ENCODE measurements around the gene EIF2B4.
"Not testable (repeated sequence)": the region's sequence is repeated elsewhere in the genome, so short reads cannot be mapped to it uniquely, and the experiment has no call there.

The EIF2B4 gene

DNA sequence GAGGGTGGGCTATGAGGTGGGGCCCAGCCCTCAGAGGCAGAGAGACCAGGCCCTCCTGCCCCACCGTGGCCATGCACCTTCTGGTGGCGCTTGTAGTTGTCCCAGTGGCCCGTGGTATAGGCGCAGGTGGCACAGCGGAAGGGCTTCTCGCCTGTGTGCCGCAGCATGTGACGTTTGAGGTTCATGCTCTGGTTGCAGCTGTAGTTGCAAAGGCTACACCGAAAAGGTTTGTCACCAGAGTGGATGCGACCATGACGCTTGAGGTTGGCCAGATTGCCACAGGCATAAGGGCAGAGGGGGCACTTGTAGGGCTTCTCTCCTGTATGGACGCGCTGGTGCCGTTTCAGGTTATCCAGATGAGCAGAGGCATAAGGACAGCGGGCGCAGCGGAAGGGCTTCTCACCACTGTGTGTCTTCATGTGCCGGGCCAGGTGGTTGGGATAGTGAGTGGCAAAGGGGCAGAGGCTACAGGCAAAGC is 7.5 kb upstream of the EIF2B4 start:
- no peak for DNase-seq

DNA sequence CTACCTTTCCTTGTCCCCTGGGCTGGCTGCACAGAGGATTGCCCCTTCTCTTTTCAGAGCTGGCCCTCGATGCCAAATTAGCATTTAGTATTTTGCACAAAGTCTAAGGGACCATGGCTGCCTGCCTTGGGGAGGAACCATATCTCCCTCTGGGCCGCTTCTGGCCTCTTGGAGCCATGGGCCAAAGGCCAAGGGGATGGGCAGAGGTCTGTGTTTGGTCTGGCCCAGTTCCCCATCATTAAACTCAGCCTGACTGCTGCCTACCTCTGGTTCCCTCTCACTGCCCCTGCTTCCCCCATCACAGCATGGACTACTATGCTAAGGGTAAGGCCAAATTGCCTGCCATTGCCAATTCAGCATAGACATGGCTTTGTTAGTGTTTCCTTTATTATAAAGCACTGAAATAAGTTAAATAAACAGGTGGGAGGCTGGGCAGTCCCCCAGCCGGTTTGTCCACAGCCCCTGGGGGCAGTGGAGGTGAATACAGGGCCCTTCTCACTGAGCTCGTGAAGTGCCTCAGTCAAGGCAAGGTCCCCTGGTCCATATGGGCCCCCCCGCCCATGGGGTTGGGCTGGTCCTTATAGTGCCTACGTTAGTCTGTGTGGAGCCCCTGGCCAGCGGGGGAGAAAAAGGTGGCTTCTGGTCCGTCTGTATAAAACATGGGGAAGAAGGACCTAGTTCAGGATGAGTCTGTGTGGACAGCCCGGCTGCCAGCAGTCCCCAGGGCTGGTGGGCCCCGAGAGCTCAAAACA is 6.9 kb upstream of the EIF2B4 start:
- DNase-seq, result no peak

DNA sequence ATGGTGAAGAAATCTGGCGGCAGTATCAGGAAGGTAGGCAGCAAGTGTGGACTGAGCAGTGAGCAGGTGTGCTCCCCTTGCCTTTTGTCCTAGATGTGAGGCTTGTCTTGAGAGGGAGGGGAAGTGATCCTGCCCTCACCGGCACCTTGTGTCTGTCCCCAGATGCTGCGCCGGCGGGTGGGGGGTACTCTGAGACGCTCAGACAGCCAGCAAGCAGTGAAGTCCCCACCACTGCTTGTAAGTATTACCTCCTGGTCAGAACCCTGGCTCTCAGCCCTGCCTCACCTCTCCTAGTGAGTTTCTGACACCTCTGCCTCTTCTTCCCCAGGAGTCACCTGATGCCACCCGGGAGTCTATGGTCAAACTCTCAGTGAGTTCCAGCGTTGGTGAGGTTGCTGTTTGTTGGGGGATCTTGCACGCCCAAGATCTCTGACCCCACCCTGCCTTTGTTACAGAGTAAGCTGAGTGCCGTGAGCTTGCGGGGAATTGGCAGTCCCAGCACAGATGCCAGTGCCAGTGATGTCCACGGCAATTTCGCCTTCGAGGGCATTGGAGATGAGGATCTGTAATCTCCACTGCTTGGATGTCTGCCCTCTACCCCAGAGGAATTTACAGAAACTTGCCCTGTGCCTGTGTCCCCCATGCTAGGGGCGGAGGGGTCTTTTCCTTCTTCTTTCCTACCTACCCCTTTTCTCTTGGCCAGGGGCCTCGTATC is 6.2 kb upstream of the EIF2B4 start:
- DNase-seq, result no peak

DNA sequence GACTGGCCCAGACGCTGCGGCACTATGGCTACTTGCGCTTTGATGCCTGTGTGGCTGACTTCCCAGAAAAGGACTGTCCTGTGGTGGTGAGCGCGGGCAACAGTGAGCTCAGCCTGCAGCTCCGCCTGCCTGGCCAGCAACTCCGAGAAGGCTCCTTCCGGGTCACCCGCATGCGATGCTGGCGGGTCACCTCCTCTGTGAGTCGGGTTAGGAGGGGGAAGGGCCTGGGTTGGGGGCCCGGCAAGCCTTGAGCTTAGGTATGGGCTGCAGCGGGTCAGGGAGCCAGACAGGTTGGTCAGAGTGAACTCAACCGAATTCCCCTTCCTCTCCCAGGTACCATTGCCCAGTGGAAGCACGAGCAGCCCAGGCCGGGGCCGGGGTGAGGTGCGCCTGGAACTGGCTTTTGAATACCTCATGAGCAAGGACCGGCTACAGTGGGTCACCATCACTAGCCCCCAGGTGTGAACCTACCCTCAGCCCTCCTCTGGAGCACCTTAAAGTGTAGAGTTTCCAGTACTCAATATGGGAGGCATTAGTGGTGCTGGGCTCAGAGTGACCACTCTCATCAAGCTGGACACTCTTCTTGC is 5.5 kb upstream of the EIF2B4 start:
- no peak for DNase-seq

DNA sequence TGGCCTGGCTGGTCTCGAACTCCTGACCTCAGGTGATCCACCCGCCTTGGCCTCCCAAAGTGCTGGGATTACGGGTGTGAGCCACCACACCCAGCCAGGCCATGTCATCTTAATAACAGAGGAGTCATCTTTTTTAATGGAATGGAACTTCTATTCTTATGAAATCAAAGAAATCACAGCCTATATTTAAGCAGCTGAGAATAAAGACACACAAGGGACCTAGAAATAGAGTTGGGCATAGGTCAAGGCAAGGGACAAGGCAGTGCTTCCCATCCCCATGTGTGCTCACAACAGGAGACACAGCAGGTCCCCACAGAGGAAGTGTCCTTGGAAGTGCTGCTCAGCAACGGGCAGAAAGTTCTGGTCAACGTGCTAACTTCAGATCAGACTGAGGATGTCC is 3.4 kb upstream of the EIF2B4 start:
- DNase-seq, result no peak

DNA sequence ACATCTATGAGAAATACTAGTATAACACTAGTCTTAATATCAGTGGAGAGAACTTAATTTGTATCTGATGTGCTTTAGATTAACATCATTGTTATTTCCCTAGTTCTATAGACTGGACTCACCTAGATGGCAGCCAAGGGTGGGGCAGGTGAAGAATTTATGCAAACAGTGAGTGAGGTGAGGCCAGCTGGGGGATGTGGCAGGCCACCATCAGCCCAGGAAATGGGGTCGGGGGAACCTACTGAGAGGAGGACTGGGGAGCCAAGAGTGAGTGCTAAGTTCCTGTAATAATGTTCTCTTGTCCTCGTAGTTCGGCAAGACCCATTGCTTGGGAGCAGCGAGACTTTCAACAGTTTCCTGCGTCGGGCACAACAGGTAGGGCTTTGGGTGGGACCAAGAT is 2.8 kb upstream of the EIF2B4 start:
- DNase-seq, result no peak

DNA sequence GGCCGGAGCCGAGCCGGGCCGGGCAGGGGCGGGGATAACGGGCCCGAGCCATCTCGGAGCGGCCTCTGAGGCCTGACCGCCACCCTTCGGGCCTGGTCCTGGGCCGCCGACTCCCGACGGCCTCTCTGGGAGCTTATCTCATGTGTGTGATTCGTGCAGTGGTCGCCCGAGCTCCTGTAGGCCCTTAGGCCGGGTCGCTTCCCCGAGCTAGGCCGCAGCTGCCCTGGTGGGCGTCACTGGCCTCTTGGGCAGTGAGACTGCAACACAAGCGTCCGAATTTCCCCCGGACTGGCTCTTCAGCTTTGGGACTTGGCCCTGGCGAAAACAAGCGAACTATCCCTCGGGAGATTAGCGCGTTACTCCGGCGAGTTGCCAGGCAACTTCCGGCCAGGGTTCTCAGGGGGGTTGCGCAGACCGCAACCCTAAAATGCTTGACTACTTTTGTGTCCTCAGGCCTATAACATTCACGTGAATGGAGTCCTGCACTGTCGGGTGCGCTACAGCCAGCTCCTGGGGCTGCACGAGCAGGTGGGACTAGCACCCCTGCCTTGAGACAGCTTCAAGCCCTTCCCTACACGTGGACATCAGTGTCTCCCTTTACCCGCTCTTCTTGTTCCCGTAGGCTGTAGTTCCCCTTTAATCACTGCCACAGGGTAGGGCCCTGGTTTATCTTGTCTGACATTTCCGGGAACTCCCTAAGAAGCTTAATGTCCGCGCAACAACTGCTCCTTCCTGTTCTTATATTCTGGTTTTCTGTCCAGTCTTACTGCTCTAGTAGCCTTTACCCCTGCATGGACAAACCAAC is 880 bp upstream of the EIF2B4 start:
- peak; percentile 4 for DNase-seq

DNA sequence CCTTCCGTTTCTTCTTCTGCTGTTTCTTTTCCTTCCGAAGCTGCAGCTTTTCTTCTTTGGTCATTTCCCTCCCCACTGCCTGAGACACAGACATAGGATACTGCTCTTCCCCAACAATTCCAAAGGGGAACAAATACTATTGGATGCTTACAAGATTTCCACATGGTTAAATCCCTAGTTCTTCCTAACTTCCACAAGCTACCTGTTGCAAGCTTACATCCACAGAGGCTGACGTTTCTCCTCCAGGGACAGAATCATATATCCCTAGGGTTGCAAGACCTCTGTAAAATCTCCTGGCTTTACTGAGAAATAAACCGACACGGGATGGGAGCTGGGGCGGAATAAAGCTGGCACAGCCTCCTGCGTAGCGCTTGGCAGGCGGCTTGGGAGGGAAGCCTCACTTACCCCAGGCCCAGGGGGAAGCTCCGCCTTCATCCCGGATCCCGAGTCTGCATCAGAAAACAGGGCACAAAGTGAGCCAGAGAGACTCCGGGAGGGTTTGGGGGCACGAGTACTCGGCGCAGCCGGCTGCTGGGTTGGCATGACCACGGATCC is 590 bp downstream of the EIF2B4 start:
- DNase-seq, result peak; percentile 40

DNA sequence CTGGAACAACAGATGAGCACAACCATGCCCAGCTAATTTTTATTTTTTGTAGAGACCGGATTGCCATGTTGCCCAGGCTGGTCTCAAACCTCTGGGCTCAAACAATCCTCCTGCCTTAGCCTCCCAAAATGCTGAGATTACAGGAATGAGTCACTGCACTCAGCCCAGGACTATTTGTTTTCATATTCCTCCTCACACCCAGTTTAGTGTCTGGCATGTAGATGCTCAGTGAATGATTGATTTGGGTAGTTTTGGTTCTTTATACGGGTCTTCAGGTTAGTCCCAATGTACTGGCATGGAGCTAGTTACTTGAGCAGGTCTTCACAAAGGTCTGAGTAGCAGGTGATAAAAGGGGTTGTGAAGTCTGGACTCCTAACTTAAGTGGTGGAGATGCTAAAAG is 6.2 kb downstream of the EIF2B4 start:
- DNase-seq, result no peak

DNA sequence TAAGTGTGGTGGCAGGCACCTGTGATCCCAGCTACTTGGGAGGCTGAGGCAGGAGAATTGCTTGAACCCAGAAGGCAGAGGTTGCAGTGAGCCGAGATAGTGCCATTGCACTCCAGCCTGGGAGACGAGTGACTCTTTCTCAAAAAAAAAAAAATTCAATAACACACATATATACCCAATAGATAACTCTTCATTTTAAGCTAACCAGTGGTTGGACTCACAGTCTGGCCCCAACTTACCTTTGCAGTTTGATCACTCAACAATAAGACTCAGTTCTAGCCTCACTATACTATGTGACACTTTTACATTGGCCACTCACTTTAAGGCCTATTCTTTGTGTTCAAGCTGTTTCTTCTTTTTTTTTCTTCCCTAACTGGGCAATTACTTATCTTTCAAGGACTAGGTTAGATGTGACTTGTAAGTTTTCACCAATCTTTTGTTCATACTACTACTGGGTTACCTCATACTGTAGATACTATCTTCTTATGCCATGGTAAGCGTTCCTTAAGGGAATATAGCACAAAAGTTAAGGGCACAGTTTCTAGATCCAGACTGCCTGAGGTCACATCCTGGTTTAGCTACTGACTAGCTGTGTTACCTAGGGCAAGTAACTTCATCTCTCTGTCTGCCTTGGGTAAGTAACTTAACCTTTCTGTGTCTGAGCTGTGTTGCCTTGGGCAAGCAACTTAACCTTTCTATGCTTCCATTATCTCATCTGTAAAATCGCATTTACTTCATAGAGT is 7.3 kb downstream of the EIF2B4 start:
- no peak for DNase-seq

DNA sequence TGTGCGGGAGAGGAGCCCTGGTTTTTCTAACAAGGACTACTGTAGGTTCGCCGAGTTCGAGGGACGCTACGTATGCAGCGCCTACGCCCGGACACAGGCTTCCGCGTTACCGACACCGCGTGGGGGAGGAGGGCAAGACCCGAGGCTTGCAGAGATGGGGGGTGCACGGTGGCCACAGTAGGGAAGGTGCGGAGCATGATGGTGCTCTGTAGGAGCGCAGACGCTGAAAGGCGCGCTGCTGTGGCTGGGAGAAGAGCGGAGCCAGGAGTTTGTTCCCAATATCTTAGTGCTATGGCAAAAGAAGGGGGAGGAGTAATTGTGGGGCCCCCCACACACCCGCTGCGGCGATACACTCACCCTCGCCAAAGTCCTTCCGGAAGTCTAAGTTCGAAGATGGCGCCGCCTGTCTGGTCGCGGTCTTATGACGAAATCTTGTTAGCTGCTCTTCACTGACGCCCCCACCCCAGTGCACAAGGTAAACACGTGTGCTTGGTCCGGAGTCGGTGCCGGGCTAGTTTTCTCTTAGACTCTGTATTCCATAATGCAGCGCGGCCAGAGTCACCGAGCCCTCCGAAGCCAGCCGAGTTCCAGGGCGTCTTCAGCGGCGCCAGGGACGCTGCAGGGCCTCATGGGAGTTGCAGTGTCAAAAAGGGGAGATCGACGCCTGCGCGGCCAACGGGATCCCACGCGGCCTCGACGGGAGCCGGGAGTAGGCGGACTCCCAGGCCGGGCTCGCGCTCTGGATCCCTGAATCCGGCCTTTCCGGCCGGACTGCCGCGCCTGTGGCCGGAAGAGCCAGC is 13.6 kb downstream of the EIF2B4 start, which contains the start of gene GTF3C2:
Gene GTF3C2 (minus strand): TSS at position 383 of the 800 bp plus-strand sequence. CDS start 13,210 bp downstream, outside the sequence.
- DNase-seq, result peak; percentile 98

DNA sequence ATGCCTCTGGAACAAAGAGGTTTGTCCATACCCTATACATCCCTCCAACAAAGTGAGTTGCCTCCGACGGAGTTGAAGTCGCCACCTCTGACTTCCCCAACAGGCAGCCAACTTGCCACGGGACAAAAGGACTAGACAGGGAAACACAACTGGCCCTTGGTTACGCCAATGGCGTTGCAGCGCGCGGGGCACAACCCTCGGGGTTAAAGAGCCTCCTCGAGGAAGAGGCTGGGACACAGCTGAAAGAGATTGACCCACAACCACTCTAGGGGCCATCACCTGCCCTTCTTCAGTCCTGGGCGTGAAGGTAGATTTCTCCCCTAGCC is 14.1 kb downstream of the EIF2B4 start:
- no peak for DNase-seq

DNA sequence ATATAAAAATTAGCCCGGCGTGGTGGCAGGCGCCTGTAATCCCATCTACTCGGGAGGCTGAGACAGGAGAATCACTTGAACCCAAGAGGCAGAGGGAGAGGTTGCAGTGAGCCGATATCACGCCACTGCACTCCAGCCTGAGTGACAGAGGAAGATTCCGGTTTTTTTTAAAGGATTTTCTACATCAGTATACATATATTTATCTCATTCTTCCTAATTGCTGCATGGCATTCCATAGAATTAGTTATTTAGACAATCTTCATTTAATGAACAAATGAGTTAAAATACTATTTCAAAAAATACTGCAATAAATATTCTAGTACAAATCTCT is 15.6 kb downstream of the EIF2B4 start:
- no peak for DNase-seq

DNA sequence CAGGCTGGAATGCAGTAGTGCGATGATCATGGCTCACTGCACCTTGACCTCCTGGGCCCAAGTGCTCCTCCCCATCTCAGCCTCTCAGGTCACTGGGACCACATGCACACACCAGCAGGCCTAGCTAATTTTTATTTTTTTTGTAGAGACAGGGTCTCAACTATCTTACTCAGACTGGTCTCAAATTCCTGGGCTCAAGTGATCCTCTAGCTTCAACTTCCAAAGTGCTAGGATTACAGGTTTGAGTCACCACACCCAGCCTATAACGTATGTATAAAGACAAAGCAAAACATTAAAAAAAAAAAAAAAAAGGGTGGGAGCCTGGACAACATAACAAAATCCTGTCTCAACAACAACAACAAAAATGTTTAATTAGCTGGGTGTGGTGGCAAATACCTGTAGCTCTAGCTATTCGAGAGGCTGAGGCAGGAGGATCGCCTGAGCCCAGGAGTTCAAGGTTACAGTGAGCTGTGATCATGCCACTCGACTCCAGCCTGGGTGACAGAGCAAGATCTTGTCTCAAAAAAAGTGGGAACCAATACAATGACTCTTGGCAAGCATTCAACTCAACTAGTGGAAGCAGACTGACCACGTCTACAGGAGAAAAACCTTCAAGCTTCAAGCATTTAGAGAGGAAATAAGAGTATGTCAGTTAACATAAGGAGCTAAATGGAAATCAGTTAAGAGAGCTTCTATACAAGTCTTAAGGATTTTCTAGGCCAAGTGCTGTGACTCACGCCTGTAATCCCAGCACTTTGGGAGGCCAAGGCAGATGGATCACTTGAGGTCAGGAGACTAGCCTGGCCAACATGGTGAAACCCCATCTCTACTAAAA is 16.2 kb downstream of the EIF2B4 start:
- DNase-seq, result no peak

DNA sequence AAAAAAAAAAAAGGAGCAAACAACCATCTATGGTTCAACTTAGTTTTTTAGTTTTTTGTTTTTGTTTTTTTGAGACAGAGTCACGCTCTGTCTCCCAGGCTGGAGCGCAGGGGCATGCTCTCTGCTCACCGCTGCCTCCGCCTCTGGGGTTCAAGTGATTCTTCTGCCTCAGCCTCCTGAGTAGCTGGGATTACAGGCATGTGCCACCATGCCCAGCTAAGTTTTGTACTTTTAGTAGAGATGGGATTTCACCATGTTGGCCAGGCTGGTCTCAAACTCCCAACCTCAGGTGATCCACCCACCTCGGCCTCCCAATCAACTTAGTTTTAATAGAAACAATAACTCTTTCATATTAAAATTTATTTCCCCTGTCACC is 16.8 kb downstream of the EIF2B4 start:
- not testable (repeated sequence) for DNase-seq

DNA sequence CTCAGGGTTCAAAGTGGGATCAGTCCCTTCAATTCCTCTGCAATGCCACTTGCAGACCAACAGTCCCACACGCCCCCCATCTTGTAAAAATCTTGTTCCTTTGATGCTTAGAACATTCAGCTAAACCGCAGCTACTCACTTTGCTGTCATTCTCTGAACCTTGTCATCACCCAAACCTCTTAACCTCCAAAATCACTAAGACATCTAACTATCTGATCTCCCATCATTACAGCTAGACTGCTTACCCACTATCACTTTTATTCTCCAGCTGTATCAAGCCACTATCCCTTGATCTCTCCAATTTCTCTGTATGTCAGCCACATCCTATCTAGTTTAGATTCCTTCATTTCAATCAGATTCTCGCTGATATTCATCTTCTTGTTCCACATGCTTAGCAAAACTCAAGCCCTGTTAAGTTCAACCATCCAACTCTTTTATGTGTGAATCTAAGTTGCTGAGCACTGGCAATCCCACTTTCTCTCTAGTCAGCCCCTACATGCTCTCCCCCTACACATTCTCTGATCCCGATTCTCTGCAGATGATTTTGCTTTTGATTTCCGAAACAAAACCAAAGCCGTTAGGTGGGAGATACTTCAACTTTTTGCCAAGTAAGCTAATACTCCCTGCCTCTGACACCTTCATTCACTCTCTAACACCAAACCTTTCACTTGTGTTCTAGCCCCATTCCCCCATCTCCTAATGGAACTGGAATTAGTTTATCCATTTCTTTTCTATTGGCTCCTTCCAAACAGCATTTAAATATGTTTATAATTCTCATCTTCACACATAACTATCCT is 18.1 kb downstream of the EIF2B4 start:
- DNase-seq, result no peak

DNA sequence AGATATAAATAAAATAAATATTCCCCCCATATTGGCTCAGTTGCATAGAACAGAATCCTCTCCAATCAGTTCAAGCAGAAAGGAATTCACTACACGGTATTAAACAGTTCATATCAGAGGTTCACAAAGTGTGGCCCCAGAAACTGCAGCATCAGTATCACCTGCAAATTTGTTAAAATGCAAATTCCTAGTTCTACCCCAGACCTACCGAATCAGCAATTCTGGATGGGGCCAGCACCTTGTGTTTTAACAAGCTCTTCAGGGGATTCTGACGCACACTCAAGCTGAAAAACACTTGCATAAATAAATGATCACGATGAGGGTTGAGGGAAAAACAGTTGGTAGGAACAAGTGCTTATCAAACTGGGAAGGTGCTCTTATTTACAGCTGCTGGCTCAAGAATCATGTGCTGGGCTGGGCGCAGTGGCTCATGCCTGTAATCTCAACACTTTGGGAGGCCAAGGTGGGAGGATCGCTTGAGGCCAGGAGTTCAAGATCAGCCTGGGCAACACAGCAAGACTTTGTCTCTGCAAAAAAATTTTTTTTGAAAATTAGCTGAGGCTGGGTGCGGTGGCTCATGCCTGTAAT is 19.9 kb downstream of the EIF2B4 start:
- no peak for DNase-seq

DNA sequence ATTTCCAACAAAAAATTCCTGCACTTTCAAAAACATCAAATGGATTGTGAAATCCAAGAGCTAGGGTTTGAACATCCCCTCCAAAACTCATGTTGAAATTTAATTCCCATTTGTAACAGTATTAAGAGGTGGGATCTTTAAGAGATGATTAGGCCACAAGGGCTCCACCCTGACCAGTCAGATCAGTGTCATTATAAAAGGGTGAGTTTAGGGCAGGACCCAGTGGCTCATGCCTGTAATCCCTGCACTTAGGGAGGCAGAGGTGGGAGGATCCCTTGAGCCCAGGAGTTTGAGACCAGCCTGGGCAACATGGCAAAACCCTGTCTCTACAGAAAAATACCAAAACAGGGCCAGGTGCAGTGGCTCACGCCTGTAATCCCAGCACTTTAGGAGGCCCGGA is 22.5 kb downstream of the EIF2B4 start:
- no peak for DNase-seq

DNA sequence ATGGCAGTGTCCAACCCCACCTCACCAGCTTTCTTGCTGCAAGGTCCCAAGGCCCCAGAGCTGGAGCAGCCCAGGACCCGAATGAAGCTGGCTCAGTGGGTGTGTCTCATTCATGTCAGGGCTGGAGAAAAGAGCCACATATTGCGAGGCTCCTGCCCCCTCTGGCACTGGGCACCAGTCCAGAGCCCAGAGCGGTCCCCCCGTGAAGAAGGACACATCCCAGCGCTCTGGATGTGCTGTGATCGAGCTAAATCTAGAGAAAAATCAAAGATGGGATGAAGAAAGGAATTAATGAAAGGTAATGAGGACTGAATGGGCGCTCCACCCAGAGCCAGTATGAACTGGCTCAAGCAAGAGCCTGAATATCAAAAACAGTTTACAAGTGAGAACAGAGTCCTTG is 34.0 kb downstream of the EIF2B4 start:
- no peak for DNase-seq
